NCI-H2227 treated with DMSO at 0.1 percent for 48 hours (cell line): ENCODE data around the gene SPDYE2B.
"Not testable (repeated sequence)": the region's sequence is repeated elsewhere in the genome, so short reads cannot be mapped to it uniquely, and the experiment has no call there.

Source experiments
- DNase-seq: peaks from one replicate; lab custom pipeline; 2025; lab: John Stamatoyannopoulos, UW

SPDYE2B gene

DNA sequence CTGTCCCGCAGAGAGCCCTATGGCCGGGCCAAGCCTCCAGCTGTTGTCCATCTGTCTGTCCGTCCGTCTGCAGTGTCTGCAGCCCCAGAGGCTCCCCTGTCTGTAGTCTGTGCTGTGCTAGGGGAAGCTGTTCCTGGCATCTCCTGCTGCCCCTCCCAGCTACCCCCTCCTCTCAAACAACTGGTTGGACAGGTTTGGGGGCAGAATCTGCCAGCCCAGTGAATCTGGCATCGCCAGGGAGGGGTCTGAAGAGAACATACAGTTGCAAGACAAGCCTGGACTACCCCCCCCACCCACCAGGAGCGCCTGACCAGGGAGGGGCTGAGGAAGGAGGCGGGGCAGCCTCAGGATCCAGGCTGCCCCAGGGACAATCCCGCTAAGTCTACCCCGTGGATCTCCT lies 7.4 kb upstream of the SPDYE2B start, which contains the start of gene UPK3BL1:
Gene UPK3BL1 (minus strand): TSS at position 101 of the 400 bp plus-strand sequence. CDS start 50 bp downstream, at position 51.
- DNase-seq = not testable (repeated sequence)

DNA sequence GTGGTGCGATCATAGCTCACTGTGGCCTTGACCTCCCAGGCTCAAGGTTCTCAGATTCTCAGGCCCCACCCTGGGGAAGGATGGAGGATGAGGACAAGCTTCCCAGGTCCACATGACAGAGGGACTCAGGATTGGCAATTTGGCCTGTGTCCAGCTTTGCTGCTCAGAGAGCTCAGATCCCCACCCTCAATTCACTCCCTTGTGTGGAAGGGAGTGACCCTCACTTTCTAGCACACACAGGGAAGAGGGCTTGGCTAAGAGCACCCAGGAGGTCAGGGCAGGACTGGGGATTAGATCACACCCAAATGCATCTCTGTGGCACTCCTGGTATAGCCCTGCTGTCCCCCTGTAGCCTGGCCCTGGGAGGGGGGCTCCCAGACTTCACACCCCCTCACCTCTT lies 6.7 kb upstream of the SPDYE2B start:
- not testable (repeated sequence) for DNase-seq

DNA sequence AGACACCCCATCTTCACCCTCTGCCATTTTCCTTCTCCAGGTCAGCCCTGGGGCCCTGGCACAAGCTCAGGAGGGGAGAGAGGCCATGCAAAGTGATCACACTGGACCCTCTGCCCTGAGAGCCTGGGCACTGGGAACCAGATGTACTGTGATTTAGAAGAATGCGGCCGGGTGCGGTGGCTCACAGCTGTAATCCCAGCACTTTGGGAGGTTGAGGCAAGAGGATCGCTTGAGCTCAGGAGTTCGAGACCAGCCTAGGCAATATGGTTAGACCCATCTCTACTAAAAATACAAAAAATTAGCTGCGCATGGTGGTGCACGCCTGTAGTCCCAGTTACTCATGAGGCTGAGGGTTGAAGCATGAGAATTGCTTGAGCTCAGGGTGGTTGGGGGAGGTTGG lies 2.3 kb upstream of the SPDYE2B start:
- not testable (repeated sequence) for DNase-seq

DNA sequence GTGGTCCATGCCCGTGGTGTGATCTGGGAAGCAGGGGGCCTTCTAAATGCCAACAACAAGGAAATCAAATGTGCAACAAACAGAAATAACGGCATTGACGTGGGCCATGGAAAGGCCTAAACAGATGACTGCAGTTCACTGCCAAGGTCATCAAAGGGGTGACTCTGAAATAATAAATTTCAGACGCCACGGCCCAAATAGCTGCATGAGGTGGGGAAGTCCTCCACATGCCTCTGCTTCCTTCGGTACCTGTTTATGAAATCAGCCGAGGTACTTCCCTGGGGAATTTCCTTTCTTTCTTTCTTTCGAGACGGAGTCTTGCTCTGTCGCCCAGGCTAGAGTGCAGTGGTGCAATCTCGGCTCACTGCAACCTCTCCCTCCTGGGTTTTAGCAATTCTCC lies 14.6 kb downstream of the SPDYE2B start:
- DNase-seq = not testable (repeated sequence)

DNA sequence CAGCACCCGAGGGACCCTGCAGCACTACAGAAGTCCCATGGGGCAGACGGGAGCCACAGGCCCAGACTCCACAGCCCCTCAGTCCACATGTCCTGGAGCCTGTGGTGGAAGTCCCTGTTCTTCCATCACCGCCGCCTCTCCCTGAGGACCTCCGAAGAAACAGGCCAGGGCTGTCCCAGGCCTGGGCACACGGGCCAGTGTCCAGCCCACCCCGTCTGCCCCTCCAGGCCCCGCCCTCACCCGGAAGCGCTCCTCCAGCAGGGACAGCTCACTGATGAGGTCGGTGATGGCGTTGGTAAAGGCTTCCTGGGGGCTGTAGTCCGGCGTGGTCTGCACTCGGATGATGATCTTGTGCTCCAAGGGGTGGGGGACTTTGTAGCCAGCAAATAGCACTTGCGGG lies 16.7 kb downstream of the SPDYE2B start:
- not testable (repeated sequence) for DNase-seq

DNA sequence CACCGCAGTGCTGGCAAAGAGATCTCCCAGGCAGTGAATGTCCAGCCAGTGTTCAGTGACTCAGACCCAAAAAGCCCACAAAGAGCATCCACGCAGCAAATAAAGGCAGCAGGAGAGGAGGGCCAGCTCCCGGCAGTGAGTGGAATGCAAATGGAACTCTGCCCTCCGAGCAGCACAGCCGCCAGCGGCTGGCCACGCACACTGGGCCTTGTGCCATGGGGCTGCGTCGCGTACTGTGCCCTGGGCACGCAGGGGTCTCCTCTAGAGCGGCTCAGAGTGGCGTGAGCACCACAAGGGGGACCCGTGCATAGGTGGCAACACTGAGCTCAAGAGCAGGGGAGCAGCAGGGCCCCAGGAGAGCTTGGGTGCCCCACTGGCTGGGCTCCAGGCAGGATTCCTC lies 17.4 kb downstream of the SPDYE2B start:
- DNase-seq = not testable (repeated sequence)

DNA sequence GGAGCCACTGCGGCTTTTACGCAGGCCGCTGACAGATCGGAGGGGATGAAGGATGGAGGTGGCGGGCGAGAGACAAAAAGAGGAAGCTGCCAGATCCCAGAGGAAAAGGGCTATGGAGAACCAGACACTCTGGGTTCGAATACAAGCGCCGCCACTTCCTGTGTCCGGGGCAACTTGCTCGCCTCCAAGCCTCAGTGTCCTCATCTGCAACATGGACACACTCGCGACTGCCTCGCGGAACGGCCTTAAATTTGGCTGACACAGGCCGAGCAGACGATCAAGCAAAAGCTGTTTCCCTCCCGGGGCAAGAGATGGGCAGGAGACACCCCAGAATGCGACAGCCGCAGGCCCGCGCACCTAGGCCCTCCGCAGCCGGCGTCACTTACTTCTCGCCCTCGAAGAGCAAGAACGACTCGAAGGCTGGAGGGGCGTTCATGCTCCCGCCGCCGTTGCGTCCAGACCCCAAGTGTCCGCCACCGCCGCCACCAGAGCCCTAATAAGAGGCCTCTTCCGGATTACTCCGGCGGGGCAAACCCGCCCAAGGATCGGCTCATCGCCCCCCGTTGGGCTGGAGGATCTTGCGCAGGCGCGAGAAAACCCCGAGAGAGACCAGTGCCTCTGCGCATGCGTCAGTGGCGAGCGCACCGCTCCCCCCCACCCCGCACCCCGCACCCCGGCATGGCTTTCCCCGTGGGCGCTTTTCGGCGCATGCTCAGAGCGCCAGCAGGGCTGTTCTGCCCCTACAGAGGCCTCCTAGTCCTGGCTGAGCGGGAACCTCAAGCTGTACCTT lies 21.2 kb downstream of the SPDYE2B start, which contains the start of gene POLR2J2:
Gene POLR2J2 (minus strand): TSS at position 498 of the 790 bp plus-strand sequence. CDS start 62 bp downstream, at position 436.
- DNase-seq = not testable (repeated sequence)

DNA sequence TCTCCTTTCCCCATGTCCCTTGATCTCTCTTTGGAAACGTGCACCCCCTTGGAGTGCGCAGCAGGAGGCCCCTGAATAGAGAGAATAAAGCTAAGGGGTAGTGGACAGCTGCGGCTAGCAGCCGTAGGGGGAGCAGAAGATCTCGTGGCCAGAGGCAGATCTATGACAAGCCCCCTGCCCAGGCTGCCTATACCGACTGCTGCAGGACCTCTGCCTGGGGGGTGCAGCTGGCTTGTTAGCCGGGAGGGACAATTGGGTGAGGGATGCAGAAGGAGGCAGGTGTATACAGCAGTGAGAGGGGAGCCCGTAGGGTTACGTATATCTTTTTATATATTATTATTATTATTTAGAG lies 21.8 kb downstream of the SPDYE2B start:
- DNase-seq = not testable (repeated sequence)

DNA sequence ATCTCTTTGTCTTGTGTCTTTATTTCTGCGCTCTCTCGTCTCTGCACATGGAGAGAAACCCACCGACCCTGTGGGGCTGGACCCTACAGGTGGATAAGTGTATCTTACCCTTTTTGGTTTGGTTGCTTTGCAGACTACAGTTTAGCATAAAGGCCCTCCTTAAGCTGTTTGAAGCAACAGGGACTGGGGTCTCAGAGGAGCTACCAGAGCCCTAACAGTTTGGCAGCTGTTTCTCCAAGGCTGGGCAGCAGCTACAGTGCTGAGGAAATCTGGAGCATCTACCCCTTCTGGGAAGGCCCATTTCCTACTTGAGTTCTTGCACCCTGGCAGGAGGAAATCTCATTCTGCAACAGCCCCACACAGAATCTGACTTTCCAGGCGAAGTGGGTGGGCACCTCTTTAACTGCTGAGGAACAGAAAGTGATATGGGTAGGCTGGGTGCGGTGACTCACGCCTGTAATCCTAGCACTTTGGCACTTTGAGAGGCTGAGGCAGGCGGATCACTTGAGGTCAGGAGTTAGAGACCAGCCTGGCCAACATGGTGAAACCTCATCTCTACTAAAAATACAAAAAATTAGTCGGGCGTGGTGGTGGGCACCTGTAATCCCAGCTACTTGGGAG lies 23.4 kb downstream of the SPDYE2B start:
- DNase-seq = not testable (repeated sequence)

DNA sequence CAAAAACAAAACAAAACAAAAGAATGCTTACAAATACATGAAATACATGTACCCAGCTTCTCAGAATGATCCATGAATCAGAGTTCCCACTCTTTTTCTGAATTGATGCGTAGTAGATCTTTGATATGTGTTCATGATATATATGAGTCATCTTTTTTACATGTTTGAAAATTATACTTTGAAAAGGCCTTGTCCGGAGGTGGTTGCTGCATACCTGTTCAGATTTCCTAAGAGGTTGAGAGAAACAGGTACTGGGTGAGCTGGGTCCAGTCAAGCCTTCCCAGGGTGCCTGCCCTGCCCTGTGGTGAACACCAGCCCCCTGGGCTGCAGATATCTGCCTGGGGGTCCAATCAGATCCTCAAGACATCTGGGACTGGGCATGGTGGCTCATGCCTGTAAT lies 25.4 kb downstream of the SPDYE2B start:
- not testable (repeated sequence) for DNase-seq

DNA sequence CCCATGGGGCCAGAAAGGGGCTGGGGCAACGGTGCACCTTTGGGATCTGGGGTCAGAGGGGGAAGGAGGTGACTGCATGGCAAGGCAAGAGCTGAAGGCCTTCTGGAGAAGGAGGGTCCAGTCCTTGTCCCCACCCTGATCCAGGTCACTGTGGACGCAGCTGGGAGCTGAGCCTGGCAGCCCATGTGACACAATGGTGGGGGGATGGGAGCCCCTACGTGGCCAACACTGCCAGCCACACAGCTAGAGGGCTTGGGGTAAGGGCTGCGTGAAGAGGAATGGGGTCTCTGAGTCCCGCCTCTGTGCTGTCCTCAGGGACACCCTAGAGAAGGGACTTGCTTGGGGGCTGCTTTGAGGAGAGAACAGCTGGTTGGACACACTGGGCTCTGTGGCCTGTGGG lies 30.7 kb downstream of the SPDYE2B start:
- not testable (repeated sequence) for DNase-seq

DNA sequence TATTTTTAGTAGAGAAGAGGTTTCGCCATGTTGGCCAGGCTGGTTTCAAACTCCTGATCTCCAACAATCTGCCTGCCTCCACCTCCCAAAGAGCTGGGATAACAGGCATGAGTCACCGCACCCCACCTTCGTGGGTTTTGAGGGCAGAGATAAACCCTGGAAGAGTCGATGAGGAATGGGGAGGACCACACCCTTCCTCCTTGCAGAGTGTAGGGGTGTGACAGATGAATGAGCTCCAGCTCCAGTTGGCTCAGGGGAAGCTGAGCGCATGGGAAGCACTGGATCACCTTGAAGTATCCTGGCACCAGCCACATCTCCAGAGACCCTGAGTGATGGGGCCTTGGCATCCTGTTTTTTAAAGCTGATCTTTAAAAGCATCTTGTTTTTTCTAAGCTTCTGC lies 32.4 kb downstream of the SPDYE2B start:
- not testable (repeated sequence) for DNase-seq

DNA sequence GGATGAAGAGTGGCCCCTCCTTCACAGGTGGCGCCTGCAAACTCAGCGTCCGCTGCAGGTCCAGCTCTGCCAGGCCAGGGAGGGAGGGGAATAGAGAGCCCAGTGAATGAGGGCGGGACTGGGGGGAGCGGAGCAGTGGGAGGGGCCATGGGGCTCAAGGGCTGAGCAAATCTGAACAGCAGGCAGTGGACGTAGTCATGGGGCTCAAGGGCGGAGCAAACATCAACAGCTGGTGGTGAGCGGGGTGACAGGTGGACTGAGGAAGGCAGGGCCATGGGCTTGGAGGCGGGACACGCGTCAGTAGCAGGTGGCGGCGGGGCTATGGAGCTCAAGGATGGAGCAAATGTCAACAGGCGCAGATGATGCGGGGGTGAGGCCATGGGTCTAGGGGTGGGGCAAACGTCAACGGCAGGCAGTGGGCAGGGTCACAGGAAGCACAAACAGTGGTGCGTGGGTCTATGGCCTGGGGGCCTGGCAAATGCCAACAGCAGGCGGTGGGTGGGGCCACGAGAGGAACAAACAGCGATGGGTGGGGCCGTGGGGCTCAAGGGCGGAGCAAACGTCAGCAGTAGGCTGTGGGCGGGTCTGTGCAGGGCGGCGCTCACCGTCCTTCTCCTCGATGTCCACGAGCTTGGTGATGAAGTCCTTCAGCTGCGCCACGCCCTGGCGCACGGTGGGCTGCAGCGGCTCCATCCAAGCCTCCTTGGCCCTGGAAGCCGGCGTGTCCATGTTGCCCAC lies 38.3 kb downstream of the SPDYE2B start:
- not testable (repeated sequence) for DNase-seq

DNA sequence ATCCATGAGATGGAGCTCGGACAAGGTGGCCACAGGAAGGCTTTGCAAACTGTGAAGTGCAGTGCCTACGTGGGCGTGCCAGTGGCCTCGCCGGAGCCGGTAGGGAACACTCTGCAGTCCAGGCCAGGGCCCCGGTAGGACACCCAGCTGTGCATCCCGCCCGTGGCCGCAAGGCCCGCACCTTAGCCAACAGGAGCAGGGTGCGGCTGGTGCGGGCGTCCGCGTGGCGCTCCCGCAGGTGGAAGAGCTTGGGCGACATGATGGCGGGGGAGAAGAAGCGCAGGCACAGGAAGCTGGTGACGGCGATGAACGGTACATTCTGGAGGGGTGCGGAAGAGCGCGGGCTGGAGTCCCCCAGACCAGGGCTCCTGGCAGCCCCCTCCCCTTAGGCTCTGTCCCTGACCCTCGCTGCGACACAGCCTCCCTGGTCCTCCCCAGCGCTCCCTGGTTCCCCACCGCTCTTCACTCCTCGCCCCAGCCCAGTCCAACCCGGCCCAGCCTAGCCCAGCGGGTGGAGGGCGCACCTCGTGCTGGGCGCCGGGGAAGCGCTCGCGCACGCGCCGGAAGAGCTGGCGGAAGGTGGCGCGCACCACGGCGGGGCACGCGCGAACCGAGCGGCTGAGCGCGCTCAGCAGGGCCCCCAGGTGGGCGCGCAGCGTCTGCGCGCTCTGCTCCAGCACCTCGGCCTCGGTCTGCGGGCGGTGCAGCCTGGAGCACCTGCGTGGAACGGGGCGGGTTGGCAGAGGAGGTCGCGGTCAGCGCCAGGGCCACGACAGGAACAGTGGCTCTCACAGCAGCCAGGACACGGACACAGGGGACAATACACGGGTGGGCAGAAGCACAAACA lies 39.5 kb downstream of the SPDYE2B start:
- DNase-seq = not testable (repeated sequence)

DNA sequence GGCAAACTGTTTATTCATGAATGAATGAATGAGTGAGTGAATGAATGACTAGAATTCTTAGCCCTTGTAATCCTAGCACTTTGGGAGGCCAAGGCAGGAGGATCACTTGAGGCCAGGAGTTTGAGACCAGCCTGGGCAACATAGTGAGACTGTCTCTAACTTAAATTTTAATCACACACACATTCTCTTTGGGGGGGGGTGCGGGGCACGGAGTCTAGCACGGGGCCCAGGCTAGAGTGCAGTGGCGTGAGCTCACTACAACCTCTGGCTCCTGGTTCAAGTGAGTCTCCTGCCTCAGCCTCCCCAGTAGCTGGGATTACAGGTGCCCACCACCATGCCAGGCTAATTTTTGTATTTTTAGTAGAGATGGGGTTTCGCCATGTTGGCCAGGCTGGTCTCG lies 40.5 kb downstream of the SPDYE2B start:
- not testable (repeated sequence) for DNase-seq

DNA sequence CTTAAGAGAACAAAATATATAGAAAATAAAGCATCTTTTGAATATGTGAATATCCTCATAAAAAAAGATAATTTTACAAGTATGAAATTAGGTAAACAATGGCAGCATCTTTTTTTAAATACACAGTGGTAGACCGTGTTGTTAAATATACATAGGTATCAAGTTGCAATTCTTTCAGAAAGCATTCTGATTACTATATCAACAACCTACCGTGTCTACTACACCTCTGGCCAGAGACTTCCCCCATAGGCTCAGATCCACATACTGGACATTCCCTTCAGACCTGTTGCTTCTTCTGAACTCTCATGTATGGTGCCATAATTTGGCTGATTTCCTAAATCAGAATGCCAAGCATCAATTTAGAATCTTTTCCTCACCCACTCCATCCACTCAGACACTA lies 43.9 kb downstream of the SPDYE2B start:
- DNase-seq = not testable (repeated sequence)

DNA sequence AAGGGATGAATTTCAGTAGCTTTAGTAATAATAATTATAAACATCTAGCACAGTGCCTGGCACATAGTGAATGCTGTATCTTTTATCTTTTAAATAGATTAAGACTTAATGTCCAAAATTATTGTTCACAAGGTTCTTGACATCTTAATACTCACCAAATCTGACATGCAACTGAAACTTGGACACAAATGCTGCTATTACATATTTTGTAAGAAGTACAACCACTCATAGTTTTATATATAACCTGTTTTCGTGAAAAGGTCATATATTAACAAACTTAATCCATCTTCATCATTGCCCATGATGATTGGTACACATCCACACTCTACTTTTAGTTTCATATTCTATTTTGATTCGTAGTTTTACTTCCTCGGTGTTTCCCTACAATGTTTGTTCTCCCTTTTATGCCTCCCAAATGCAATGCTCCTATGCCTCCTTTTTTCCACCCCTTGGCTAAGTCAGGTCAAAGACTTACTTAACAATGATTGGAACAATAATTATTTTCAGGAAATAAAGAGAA lies 45.0 kb downstream of the SPDYE2B start:
- not testable (repeated sequence) for DNase-seq

DNA sequence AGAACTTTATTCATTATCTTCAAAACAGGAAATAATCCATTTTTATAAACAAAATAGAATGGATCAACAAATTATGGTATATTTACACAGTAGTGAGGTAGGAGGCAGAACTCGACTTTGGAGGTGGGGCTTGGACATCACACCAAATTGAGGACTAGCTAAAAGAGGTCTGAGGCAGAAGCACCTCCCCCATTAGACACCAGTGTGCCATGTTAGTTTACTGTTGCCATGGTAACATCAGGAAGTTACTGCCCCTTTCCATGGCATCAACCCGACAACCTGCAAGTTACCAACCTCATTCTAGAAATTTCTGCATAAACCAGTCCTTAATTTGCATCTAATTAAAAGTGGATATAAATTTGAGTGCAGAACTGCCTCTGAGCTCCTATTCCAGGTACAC lies 45.9 kb downstream of the SPDYE2B start:
- not testable (repeated sequence) for DNase-seq

DNA sequence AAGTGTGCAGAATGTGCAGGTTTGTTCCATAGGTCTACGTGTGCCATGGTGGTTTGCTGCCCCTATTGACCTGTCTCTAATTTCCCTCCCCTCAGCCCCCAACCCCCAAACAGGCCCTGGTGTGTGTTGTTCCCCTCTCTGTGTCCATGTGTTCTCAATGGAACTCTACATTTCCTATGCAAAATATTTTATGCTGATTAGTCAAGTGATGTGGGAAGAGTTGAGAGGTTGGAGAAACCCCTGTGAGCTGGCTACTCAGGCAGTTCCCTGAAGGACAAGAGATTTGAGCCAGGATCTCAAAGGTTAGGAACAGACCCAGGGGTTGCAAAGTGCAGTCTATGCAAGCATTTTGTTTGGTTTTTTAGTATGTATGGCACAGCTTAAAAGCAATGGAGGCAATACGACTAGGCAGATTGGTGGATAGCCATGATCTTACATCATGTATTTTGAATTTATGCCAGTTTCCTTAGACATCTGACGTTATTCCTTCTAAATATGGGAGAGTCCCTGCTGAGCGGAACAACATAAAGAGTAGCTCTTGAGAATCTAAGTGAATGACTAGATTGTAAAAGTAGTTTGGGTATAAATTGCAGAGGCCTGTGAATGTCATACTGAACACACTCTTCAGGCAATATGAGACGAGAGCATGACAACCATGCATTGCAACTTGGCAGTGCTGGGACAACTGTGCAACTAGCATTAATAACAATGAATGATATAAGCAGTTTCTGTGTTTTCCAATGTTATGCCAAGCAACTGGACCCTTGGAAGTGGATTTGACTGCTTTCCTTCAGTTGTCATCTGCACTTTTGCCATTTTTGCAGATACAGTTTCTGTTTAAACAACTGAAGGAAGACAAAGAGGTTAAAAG lies 47.8 kb downstream of the SPDYE2B start:
- DNase-seq = not testable (repeated sequence)
